Stimulated activated CD8-positive, alpha-beta memory T cell treated with anti-CD3 and anti-CD28 coated beads, Interleukin-7, amount 100 ng/mL, for 1 hour (primary cell): ENCODE results near the gene MYL6.
A peak's percentile ranks its signal among the peaks of the same experiment; 100 is the strongest.

ENCODE experiments used
- DNase-seq, 2 donors: peaks; one replicate each; pipeline ENCODE4 v3.0.0-alpha.2; 2020; ENCODE audit warnings: low read depth in 2 of 2

MYL6 gene

GRCh38 chr12:56129206-56129941 is 28.8 kb upstream of the MYL6 start:
- DNase-seq: peak in 1 of 2 donors; percentile 62

DNA sequence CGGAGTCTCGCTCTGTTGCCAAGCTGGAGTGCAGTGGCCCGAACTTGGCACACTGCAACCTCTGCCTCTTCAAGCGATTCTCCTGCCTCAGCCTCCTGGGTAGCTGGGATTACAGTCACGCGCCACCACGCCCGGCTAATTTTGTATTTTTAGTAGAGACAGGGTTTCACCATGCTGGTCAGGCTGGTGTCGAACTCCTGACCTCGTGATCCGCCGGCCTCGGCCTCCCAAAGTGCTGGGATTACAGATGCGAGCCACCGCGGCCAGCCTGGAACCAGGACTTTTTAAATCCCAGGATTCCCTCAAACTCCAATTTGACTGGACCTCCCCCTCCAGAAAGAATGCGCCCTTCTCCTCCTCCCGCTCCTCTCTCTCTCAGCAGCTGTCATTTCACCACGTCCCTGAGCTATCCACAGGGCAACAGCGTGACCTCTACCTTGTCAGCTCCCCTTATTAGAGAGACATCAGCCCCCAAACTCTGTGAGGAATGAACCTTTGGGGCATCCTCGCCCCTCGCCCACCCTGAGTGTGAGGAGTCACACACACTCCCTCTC is 28.1 kb upstream of the MYL6 start:
- DNase-seq: no peak

DNA sequence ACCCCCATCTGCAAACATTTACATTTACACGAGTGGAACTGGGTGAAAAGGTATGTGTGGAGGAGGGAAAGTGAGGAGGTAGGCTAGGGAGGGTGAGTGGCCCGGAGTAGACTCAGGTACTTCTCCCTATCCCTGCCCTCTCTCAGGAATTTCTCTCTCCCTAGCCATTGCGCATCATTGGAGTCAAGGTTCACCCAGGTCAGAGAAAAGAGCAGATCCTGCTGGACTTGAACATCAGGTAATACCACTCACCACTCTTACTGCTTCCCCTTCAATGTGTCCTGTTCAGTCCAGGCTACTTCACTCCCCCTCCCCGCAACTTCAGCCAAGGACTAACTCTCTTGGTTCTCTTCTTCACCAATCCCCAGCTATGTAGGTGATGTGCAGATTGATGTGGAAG is 27.3 kb upstream of the MYL6 start:
- no peak for DNase-seq

DNA sequence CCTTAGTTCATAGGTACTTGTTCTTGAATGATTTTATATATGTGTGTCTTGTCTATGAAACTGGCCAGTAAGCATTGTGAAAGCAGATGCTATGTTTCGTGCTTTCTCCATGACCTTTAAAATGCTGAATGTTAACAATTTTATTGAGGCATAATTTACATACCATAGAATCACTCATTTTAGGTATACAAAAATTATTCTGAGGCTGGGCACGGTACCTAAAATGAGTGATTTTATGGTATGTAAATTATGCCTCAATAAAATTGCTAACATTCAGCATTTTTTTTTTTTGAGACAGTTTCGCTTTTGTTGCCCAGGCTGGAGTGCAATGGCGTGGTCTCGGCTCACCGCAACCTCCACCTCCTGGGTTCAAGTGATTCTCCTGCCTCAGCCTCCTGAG is 23.3 kb upstream of the MYL6 start:
- DNase-seq: no peak

DNA sequence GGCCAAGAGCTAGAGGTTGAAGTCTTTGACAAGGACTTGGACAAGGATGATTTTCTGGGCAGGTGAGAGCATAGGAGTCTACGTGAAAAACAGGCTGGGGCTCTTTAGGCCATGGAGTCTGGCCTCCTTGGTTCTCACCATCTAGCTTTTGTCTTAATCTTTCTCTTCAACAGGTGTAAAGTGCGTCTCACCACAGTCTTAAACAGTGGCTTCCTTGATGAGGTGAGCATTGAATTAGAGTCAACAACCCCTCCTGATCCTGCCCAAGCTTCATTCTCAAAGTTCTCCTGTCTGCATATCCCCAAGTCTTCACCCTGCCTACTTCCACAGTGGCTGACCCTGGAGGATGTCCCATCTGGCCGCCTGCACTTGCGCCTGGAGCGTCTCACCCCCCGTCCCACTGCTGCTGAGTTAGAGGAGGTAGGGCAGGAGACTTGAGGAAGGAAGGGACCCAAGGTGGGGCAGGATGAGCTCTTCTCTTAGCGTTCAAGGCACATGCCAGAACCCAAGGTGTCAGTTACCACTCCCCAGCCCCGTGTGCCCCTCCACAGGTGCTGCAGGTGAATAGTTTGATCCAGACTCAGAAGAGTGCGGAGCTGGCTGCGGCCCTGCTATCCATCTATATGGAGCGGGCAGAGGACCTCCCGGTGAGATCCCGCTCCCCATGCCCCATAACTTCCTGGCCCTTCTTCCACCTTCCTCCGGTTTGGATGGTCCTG is 20.1 kb upstream of the MYL6 start:
- no peak for DNase-seq

- no peak for DNase-seq
These were observed 16.0 kb upstream of the MYL6 start for GRCh38 chr12:56141946-56142784.

DNA sequence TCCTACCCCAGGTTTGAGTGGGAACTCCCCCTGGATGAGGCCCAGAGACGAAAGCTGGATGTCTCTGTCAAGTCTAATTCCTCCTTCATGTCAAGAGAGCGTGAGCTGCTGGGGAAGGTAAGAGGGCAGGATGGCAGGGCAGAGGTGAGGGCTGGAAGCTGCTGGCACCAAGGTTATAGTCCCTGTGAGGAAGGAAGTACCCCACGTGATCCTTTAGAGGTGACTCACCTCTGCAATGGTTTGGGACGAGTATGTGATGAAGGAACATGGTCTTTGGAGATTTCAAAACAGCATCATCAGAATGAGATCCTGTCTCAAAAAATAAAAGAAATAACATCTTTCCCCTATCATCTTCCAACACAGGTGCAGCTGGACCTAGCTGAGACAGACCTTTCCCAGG is 14.9 kb upstream of the MYL6 start:
- no peak for DNase-seq

DNA sequence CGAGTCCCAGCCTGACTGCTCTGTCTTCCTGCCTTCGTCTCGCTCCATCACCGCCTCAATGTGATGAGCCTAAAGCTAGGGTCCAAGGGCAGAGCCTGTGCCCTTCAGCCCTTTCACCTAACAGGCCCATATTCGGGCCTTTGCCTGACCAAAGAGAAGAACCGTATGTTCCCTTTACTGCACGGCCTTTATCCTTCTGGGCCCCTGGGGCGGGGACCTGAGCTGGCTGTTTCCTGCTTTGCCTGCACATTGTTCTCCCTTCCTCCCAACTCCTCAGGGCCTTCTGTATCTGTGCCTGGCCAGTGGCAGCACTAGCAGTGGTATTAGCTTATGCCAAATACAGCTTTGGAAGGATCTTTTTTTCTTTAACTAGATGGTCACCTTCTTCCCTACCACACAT is 14.3 kb upstream of the MYL6 start:
- DNase-seq: no peak

DNA sequence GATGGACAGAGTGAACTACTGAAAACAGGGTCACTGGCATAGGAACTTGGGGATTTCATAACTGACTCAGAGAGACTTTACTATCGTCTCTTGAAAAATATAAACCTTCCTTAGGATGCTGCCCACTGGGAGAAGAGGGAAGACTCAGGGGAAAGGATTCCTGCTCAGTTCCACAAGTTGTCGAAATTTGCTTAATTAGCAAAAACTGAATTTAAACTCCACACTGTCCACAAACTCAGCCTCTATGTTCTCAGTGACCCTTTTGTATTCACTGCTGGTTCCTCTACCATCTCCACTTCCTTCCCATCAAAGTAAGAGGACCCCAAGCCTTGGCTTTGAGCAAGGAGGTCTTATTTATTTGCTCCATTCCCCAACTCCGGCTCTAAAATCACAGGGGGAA is 12.9 kb upstream of the MYL6 start:
- DNase-seq: no peak

DNA sequence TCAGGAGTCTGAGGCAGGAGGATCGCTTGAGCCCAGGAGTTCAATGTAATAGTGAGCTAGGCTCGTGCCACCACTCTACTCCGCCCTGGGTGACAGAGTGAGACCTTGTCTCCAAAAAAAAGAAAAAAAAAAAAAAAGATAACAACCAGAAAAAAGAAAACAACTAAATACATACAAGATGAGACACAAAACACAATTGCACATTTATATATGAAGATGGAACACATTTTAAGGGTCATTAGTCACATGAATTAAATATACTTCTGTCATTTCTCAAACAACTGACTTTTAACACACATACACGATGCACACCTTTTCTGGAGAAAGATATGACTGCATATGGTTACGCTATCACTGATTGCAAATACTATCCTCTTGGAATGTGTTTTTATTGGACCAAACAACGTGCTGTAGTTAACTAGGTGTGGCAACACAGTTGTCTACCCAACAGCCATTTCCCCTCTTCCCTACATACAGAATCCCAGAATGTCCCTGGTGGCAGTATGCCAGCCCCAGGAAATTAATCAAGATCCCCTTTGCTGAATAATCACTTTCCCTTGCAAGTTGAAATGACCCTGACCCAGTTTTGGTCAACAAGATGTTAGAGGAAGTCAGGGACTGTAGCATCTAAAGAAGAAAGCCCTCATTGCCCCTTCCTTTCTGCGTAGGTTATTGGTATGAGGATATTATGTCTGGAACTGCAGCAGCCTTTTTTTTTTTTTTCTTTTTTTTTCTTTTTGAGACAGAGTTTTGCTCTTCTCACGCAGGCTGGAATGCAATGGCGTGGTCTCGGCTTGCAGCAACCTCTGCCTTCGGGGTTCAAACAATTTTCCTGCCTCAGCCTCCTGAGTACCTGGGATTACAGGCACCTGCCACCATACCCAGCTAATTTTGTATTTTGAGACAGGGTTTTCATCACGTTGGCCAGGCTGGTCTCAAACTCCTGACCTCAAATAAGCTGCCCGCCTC is 11.4 kb upstream of the MYL6 start:
- DNase-seq: no peak

GRCh38 chr12:56150563-56150962 is 7.6 kb upstream of the MYL6 start:
- DNase-seq: no peak

DNA sequence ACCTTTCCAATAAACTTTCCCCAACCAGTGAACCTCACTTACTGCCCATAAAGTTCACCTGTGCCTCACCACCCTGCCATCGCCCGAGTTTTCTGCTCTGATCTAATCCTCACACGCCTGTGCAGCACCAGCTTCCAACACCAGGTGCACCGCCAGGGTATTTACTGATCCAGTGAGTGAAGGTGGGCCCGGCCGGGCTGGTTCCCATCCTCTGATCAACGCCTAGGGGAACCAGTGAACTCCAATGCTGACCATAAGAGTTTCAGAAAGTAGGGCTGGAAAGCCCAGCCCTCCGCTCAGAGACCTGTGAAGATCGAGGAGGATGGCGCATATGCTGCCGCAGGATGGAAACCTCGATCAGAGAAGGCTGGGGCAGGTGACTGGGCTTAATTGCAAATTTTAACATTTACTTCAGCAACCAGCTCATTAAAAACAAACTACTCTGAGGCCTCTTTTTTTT is 6.5 kb upstream of the MYL6 start:
- DNase-seq: no peak

DNA sequence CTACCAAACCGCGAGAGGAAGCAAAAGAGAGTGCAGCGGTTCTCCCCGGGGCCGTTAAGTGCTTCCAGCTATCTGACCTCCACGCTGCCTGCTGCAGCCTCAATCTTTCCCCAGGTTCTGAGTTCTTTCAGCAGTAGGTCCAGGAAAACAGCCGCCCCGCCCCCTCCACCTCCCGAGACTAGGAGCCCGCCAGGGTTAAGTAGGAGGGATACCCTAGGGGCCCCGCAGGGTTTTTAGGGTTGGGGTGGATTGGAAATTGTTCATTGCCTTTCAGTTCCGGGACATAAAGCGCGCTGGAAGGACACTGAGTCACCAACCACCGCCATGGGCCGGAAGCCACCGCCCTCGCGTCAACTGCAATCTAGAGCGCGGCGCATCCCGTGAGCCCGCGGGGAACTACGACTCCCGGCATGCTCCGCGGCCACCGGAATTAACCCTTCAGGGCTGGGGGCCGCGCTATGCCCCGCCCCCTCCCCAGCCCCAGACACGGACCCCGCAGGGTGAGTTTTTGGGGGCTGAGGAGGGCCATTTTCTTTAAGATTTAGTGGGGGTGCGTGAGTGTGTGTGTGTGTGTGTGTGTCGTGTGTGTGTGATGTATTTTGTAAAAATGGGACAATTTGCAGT is 5.9 kb upstream of the MYL6 start, which contains the start of gene MYL6B:
TSS of gene MYL6B (plus strand) at position 456 of the 624 bp plus-strand sequence. CDS start 1,332 bp downstream, outside the sequence.
- peak; percentile 85 to 86 for DNase-seq

DNA sequence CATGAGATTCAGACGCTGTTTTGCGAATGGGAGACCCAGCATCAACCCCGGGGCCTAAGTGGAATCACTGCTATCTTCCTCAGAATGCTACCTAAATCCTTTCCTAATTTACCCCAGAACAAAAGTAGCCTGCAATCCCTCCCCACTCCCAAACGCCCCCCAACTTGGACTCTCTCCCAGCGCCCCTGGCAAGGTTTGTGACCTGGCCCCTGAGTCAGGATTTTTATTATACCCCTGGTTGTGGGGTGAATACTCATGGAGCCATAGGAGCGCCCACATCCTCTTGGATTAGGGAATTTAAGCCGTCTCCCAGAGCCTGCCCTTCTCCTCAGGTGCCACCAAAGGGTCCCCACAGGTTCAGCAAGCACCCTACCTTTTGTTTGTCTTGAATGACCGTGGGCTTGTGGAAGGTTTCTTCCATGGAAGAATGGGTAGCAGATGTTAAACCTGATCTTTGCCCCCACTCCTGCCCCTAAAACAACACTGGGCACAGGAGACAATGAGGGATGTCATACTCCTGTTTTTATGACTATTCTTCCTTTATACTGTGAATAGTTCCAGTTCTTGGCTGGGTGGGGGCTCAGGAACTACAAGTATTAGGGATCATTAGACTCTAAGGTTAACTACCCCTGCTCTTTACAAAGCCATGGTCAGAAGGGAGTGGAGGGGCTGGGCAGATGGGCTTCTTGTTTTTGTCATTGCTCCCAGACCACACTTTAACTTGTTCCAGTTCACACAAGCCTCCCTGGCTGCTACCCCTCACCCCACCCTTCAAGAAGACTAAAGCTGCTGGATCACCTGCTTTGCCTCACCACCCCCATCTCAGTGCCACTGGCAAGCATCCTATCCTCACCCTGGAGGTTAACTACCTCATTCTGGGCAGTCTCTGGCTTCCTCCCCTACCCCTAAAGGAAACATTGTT is 5.1 kb upstream of the MYL6 start:
- no peak for DNase-seq

GRCh38 chr12:56153678-56154065 is 4.5 kb upstream of the MYL6 start:
- DNase-seq: no peak

DNA sequence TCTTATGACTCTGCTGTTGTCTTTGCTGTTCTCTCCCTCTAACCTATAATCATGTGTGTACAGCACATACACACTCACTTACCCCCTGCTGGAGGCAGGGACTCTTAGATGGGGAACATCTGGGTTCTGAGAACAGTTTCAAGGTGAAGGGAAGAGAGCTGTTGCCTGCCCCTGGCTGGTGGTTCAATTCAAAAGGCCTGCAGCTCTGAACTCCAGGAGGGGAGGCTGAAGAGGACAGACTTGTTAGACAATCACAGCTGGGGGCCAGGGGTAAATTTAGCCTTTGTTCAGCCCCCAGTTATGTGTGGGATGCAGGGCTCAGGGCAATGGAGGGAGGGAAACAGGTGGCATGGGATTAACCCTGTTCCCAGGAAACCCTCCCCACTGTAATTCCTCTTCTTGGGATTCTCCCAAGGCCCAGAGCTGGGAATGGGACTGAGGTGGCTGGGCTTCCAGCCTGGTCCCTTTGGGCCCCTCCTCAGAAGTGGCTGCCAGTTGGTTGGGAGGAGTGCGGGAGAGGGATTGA is 3.9 kb upstream of the MYL6 start:
- DNase-seq: no peak

DNA sequence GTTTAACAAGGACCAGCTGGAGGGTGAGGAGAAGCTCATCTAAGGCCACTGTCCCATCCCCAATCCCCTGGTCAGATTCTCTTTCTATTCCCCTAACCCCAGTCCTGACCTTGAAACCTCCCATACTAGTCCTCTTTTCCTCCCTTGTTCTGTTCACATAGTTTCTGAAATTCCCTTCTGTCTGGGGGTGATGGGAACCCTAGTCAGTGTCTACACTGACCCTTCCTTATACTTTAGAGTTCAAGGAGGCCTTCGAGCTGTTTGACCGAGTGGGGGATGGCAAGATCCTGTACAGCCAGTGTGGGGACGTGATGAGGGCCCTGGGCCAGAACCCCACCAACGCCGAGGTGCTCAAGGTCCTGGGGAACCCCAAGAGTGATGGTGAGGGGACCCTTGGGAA is 3.3 kb upstream of the MYL6 start:
- DNase-seq: no peak

DNA sequence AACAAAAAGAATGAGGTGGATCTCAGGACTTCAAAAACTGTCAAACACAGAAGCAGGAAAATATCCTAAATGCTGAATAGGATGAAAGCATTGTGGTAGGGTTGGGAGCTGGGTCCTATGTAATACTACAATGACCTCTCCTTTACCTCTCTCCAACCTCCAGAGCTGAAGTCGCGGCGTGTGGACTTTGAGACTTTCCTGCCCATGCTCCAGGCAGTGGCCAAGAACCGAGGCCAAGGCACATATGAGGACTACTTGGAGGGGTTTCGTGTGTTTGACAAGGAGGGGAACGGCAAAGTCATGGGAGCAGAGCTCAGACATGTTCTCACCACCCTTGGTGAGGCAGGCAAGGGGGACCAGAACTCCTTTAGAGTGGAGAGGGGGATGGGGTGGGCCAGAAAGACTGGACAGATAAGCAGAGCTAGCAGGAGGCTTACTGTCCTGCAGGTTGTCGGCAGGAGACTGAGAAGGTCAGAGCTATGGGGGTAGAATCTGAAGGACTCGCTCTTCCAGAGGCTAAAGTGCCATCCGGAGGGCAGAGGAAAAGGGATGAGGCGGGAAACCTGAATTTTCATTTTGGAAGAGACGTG is 2.8 kb upstream of the MYL6 start:
- no peak for DNase-seq
